Measurements from ENCODE around the gene ETV5. TPM values are rescaled to one million over a fixed set of nuclear protein-coding genes. Genes with fewer than 3 reads are reported as not detected.

ETV5 gene
- total and polyA plus RNA-seq, 2 donors (not counting 3 experiments of a cell fraction or from before 2014, with no cell fraction given), result 8.8 to 40.9 TPM

- ChIA-PET POLR2A (no interaction called here), CTCF (no interaction called here)
- Histone ChIP-seq H2AFZ (ENCODE audit: low read depth, low read length) (no peak overlapping the region), H3K27me3 (ENCODE audit: control insufficient read depth in 2 of 2, insufficient read depth in 2 of 2, low read length in 2 of 2) (no peaks in the 10 kb centered on the region), H4K20me1 (replicated peaks; ENCODE audit: control insufficient read depth, extremely low read depth, insufficient read depth, low read length) (no peaks in the 10 kb centered on the region), H3K36me3 (ENCODE audit: control insufficient read depth in 2 of 2, extremely low read depth in 1 of 2, insufficient read depth in 2 of 2, low read length in 2 of 2) (no peaks in the 10 kb centered on the region), H3K4me1 (ENCODE audit: control insufficient read depth, extremely low read depth, insufficient read depth, low read length) (no peaks in the 10 kb centered on the region), H3K79me2 (ENCODE audit: control insufficient read depth, insufficient read depth, low read length) (no peaks in the 10 kb centered on the region), H3K4me2 (ENCODE audit: insufficient read depth, low read length) (no peak overlapping the region), H3K9me1 (replicated peaks; ENCODE audit: control insufficient read depth, extremely low read depth, insufficient read depth, low read length) (no peaks in the 10 kb centered on the region), H3K27ac (ENCODE audit: insufficient read depth, low read depth, low read length) (no peak overlapping the region), H3K9ac (replicated peaks; ENCODE audit: extremely low read depth, insufficient read depth, low read length) (no peak overlapping the region), H3K9me3 (replicated peaks; ENCODE audit: control insufficient read depth, insufficient read depth, low read length) (no peaks in the 10 kb centered on the region), H3K4me3 (replicated peaks in 1 of 3; ENCODE audit: insufficient read depth in 1 of 3, low read depth in 1 of 3, low read length in 3 of 3) (no peak overlapping the region)
- FAIRE-seq (no peak), DNase-seq (ENCODE audit: low read depth, low spot score) (no peak)
- intact Hi-C loops (cut with micrococcal nuclease), result no loop called here
- dilution Hi-C loops (cut with MboI; ENCODE audit: extremely low pct_ligation_motif_present, low sequenced_read_pairs), result no loop called here
- no TSS peak for BruUV-seq (replicated peaks)
- TF ChIP-seq CTCF (IDR thresholded peaks at IDR 0.05; ENCODE audit: extremely low read depth in 1 of 2, insufficient read depth in 1 of 2, low read depth in 1 of 2, low read length in 2 of 2) (no peak), MYC (IDR thresholded peaks at IDR 0.05; ENCODE audit: low read depth, low read length) (no peak), GATA2 (IDR thresholded peaks at IDR 0.05; ENCODE audit: insufficient read depth, insufficient read length, low read depth, low read length) (no peak), JUN (IDR thresholded peaks at IDR 0.05; ENCODE audit: borderline replicate concordance, insufficient read depth, insufficient read length, low read depth) (no peak), EZH2 (IDR thresholded peaks at IDR 0.05; ENCODE audit: borderline replicate concordance, low read depth, low read length, severe bottlenecking) (no peak), POLR2A (IDR thresholded peaks at IDR 0.05; ENCODE audit: low read depth, low read length) (no peak), MAX (IDR thresholded peaks at IDR 0.05; ENCODE audit: insufficient read depth, insufficient read length) (no peak), FOS (IDR thresholded peaks at IDR 0.05; ENCODE audit: borderline replicate concordance, insufficient read depth, low read length) (no peak), POLR2AphosphoS5 (IDR thresholded peaks at IDR 0.05; ENCODE audit: insufficient read depth, low read depth, low read length) (no peak)
These were observed 28.3 kb upstream of the ETV5 start for GRCh38 chr3:186137051-186137685.
